Activated effector memory CD4-positive, alpha-beta T cell treated with Interleukin-2 at 50 U/mL for 16 hours (primary cell): ENCODE measurements around the gene SCRT2.
"Not testable (repeated sequence)": the region's sequence is repeated elsewhere in the genome, so short reads cannot be mapped to it uniquely, and the experiment has no call there.

Experiments
- DNase-seq: peaks from one replicate; pipeline ENCODE4 v3.0.0-alpha.2; 2020

The SCRT2 gene

GRCh38 chr20:699811-700338 lies 24.3 kb upstream of the SCRT2 start:
- DNase-seq = no peak

DNA sequence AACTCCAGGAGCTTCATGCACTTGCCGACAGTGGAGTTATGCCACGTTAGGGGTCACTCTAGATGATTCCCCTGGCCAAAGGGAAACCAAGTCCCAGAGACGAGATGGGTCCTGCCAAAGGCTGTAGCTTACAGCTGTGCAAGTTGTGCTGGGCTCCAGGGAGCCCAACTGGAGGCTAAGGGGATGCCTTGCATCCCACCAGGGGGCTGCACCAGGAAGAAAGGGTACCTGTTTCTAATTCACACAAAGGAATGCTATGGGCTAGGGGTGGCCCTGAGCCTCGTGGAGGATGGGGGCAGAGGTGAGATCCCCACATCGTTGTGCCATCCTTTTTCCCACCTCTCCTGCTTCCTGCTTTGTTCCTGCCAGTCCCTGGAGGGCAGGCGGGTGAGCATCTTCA lies 23.7 kb upstream of the SCRT2 start:
- DNase-seq = no peak

DNA sequence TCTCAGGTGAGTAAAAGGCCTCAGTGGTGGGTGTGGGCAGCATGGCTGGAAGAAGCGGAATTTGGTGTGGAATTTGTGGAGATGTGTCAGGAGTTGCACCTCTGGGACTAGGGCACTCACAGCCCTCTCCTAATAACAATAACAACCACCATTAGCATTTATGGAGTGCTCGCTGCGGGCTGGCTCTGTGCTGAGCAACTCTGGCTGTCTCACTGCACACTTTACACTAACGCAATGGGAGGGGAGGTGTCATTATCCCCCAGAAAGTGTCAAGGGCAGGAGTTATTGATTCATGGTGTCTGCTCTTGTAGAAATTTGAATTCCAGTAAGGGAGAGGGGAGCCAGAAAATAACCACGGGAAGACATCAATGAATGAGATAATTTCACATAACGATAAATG lies 22.7 kb upstream of the SCRT2 start:
- no peak for DNase-seq

GRCh38 chr20:697826-698225 lies 22.2 kb upstream of the SCRT2 start:
- no peak for DNase-seq

- no peak for DNase-seq
These were observed 19.7 kb upstream of the SCRT2 start for GRCh38 chr20:695165-695866.

DNA sequence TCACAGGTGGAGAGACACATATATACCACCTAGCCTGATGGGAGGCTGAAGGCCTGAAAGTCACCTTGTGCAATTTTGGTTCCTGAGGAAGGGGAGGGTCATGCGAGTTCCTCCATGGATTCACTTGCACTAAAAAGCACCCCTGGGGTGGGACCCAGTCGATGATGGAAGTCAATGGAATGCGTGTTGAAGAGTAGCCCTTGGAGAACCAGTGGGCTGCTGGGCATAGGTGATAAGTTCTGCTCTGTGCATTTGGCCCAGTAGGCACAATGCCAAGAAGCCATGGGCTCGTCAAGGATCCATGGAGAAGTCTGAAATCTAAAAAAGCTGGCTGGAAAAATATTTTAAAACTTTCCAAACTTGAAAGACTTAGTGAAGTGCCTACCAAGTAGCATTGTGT lies 18.9 kb upstream of the SCRT2 start:
- no peak for DNase-seq

DNA sequence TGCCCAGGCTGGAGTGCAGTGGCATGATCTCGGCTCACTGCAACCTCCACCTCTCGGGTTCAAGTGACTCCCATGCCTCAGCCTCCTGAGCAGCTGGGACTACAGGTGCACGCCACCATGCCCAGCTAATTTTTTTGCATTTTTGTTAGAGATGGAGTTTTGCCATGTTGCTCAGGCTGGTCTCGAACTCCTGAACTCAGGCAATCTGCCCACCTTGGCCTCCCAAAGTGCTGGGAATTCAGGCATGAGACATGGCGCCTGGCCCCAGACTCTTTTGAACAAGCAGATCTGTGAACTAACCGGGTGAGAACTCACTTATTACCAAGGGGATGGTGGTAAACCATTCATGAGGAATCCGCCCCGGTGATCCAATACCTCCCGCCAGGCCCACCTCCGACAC lies 18.2 kb upstream of the SCRT2 start:
- not testable (repeated sequence) for DNase-seq

DNA sequence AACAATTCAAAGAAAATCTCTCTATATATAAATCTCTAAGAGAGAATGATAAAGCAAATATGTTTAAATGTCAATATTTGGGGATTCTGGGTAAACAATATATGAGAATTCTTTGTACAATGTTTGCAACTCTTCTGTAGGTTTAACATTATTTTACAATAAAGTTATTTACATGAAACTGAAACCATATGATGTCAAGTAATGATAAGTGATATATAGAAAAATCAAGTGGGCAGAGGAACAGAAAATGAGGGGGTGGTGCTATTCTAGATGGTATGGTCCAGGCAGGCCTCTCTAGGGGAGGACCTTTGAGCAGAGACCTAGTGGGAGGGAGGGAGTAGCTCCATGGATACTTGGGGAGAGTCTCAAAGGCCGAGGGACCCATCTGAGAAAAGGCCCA lies 16.4 kb upstream of the SCRT2 start:
- DNase-seq = no peak

DNA sequence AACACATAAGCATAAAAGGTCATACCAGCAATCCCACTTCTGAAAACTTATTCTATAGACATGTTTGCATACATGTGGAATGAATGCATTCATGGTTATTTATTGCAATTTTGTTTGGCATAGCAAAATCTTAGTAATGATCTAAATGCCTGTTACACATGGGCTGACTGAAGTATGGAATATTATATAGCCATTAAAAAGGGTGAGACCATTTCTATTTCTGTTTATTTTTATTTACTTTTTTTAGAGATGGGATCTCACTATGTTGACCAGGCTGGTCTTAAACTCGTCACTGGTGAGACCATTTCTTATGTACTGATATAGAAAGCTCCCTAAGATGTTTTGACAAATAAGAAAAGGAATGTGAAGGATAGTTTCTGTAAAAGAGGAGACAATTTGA lies 14.3 kb upstream of the SCRT2 start:
- no peak for DNase-seq

- no peak for DNase-seq
These were observed 13.7 kb upstream of the SCRT2 start for GRCh38 chr20:689348-689747.

DNA sequence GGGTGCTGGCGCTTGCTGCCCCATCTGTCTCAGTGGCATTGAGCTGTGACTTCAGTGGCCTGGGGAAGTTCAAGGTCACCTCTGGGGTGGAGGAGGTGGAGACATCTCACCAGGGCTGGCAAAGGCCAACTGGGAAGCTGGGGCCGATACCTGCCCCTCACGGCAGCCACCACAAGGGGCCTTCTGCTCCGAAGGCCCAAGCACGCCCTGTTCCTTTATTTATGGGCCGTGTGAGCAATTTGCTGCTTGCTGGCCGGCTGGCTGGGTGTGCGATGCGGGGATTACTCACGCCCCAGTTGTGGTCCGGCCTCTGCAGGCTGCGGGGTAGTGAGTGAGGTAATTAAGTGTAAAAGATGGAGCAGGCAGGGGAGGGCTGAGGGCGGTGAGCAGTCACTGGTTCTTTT lies 13.2 kb upstream of the SCRT2 start:
- DNase-seq = no peak

DNA sequence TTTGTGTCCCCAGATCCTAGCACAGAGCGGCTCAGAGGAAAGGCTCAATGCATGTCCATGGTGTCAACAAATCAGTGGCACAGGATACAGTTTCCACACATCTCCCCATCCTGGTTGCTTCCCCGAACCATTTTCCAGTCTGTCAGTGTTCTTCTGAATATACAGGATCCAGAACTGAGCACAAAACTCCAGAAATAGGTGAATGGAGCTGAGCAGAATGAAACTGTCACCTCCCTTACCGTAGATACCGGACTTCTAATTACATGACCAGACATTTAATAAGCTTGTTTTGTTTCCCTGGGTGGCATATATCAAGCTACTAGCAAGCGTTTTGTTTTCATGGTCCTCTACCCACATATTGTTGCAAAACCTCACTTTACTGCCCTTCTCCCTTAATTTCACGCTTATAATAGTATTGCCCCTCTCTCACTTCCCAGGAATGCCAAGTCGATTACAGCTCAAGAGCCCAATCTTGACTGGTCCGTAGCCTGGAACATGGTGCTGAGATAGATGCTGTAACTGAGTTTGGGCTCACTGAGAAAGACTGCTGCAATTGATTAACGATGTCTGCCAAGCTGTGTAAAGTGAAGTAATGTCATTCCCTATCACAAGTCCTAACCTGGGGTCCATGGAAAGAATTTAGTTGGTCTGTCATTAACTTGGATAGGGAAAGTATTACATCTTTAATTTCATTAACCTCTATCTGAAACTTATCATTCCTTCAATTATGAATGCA lies 12.0 kb upstream of the SCRT2 start:
- no peak for DNase-seq

DNA sequence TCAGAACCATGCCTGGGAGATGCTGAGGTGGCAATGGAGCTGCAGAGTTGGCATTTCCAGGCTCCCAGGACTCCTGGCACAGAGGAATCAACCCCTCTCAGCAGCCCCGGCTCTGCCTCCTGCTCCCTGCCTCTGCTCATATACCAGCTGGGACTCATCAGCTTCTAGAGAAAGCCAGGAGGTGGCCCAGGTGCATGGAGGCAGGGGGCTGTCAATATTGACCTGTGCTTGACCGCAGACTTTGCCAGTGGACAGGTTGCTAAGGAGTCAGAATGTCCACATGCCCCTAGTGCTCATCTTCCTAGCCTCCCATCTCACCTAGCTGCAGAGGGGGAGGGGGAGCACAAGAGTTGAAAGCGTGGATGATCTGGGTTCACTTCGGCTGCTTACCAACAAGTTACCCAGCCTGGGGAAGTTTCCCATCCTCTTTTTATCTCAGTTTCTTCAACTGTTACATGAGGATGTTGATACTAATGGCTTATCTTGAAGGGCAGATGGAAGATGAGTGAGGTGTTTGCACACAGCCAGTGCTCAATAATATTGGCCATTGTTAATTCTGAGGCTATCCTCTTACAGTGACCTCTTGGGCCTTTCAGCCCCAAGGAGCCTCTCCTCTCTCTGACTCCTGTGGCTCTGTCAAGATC lies 9.2 kb upstream of the SCRT2 start:
- no peak for DNase-seq

- no peak for DNase-seq
These were observed 6.5 kb upstream of the SCRT2 start for GRCh38 chr20:682123-682522.

GRCh38 chr20:680638-681187 lies 5.1 kb upstream of the SCRT2 start:
- no peak for DNase-seq

- DNase-seq = no peak
These were observed 2.4 kb upstream of the SCRT2 start for GRCh38 chr20:677957-678356.

GRCh38 chr20:676967-677366 lies 1.4 kb upstream of the SCRT2 start:
- no peak for DNase-seq

GRCh38 chr20:676315-676937 lies 824 bp upstream of the SCRT2 start:
- DNase-seq = no peak

GRCh38 chr20:675033-675452 lies 559 bp downstream of the SCRT2 start:
- DNase-seq = no peak

DNA sequence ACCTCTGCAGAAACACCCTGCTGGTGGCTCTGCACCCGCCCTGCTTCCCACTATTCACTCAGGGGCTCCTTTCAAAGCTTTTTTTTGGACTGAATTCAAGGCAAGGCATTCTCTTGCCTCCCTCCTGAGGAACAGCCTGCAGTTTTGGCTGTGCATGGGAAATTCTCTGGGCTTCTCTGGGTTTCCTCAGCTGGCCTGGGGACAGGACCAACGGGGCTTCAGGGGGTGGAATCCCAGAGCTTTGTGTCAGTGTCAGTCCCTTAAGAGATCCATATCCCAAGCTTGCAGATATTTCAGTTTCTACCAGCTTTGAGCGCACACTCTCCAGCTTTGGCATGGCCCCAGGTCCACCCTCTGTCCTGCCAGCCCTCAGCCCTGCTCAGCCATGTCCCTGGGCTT lies 2.0 kb downstream of the SCRT2 start:
- DNase-seq = no peak

- DNase-seq = no peak
These were observed 2.5 kb downstream of the SCRT2 start for GRCh38 chr20:672963-673602.

- DNase-seq = no peak
These were observed 4.2 kb downstream of the SCRT2 start for GRCh38 chr20:671252-672030.
